ENCODE measurements around the gene RABAC1.
"Not testable (repeated sequence)": the region's sequence is repeated elsewhere in the genome, so short reads cannot be mapped to it uniquely, and the experiment has no call there.

The RABAC1 gene

GRCh38 chr19:41951686-41952172 is 7.4 kb downstream of the RABAC1 start:
- H3K4me3 ChIP-seq (ENCODE audit: low read depth, low read length): no peak overlapping the region

GRCh38 chr19:41947091-41947490 is 12.0 kb downstream of the RABAC1 start:
- H3K4me3 ChIP-seq (ENCODE audit: low read depth, low read length): no peak overlapping the region

- H3K4me3 ChIP-seq (ENCODE audit: low read depth, low read length): no peak overlapping the region
Observed at GRCh38 chr19:41945135-41945766, 13.9 kb downstream of the RABAC1 start.

GRCh38 chr19:41944336-41944735 is 14.8 kb downstream of the RABAC1 start:
- H3K4me3 ChIP-seq (ENCODE audit: low read depth, low read length): no peak overlapping the region

GRCh38 chr19:41941410-41942202 is 17.5 kb downstream of the RABAC1 start:
- H3K4me3 ChIP-seq (ENCODE audit: low read depth, low read length): no peak overlapping the region

GRCh38 chr19:41940731-41941409 is 18.3 kb downstream of the RABAC1 start:
- H3K4me3 ChIP-seq (ENCODE audit: low read depth, low read length): peak overlapping the region; percentile 47

GRCh38 chr19:41939861-41940730 is 19.0 kb downstream of the RABAC1 start:
- H3K4me3 ChIP-seq (ENCODE audit: low read depth, low read length): peak overlapping the region; percentile 47

- H3K4me3 ChIP-seq (ENCODE audit: low read depth, low read length): not testable (repeated sequence)
Observed at GRCh38 chr19:41939209-41939608, 19.9 kb downstream of the RABAC1 start.

GRCh38 chr19:41937525-41938468 is 21.3 kb downstream of the RABAC1 start:
- no peak overlapping the region for H3K4me3 ChIP-seq (ENCODE audit: low read depth, low read length)

GRCh38 chr19:41936961-41937360 is 22.2 kb downstream of the RABAC1 start:
- no peak overlapping the region for H3K4me3 ChIP-seq (ENCODE audit: low read depth, low read length)

GRCh38 chr19:41936416-41936850 is 22.7 kb downstream of the RABAC1 start:
- H3K4me3 ChIP-seq (ENCODE audit: low read depth, low read length): no peak overlapping the region

GRCh38 chr19:41935760-41936415 is 23.2 kb downstream of the RABAC1 start:
- H3K4me3 ChIP-seq (ENCODE audit: low read depth, low read length): no peak overlapping the region

- H3K4me3 ChIP-seq (ENCODE audit: low read depth, low read length): no peak overlapping the region
Observed at GRCh38 chr19:41934849-41935374, 24.2 kb downstream of the RABAC1 start.

- H3K4me3 ChIP-seq (ENCODE audit: low read depth, low read length): no peak overlapping the region
Observed at GRCh38 chr19:41933693-41934426, 25.3 kb downstream of the RABAC1 start.

GRCh38 chr19:41932720-41933332 is 26.3 kb downstream of the RABAC1 start:
- no peak overlapping the region for H3K4me3 ChIP-seq (ENCODE audit: low read depth, low read length)

GRCh38 chr19:41932259-41932719 is 26.8 kb downstream of the RABAC1 start:
- no peak overlapping the region for H3K4me3 ChIP-seq (ENCODE audit: low read depth, low read length)

GRCh38 chr19:41930926-41931592 is 28.1 kb downstream of the RABAC1 start:
- H3K4me3 ChIP-seq (ENCODE audit: low read depth, low read length): no peak overlapping the region

All from iPS-11a (cell line).